NCI-H1694 (cell line): Measurements from ENCODE around the gene MAST4.

ENCODE experiments used
- DNase-seq: peaks from one replicate; lab custom pipeline; 2025; lab: John Stamatoyannopoulos, UW

Gene MAST4

GRCh38 chr5:66603881-66604280 is 7.7 kb downstream of the MAST4 start:
- DNase-seq, result no peak

GRCh38 chr5:66606713-66607112 is 10.5 kb downstream of the MAST4 start:
- DNase-seq, result no peak

- DNase-seq, result no peak
Measured at GRCh38 chr5:66608501-66608900, 12.3 kb downstream of the MAST4 start.

GRCh38 chr5:66609615-66610014 is 13.4 kb downstream of the MAST4 start:
- DNase-seq, result no peak

- no peak for DNase-seq
Measured at GRCh38 chr5:66612226-66612625, 16.0 kb downstream of the MAST4 start.

GRCh38 chr5:66615136-66615535 is 18.9 kb downstream of the MAST4 start:
- DNase-seq, result no peak

- DNase-seq, result no peak
Measured at GRCh38 chr5:66615894-66616293, 19.7 kb downstream of the MAST4 start.

- no peak for DNase-seq
Measured at GRCh38 chr5:66616520-66617225, 20.5 kb downstream of the MAST4 start.

- DNase-seq, result no peak
Measured at GRCh38 chr5:66617226-66617861, 21.2 kb downstream of the MAST4 start.

- no peak for DNase-seq
Measured at GRCh38 chr5:66617991-66618768, 22.0 kb downstream of the MAST4 start.

GRCh38 chr5:66620711-66621110 is 24.5 kb downstream of the MAST4 start:
- no peak for DNase-seq

- DNase-seq, result no peak
Measured at GRCh38 chr5:66621146-66621545, 25.0 kb downstream of the MAST4 start.

- DNase-seq, result no peak
Measured at GRCh38 chr5:66621736-66622135, 25.5 kb downstream of the MAST4 start.

GRCh38 chr5:66628561-66628960 is 32.4 kb downstream of the MAST4 start:
- no peak for DNase-seq

- no peak for DNase-seq
Measured at GRCh38 chr5:66629446-66629845, 33.3 kb downstream of the MAST4 start.

GRCh38 chr5:66633754-66634153 is 37.6 kb downstream of the MAST4 start:
- DNase-seq, result no peak

GRCh38 chr5:66634601-66635000 is 38.4 kb downstream of the MAST4 start:
- no peak for DNase-seq

GRCh38 chr5:66637994-66638393 is 41.8 kb downstream of the MAST4 start:
- DNase-seq, result no peak

- DNase-seq, result no peak
Measured at GRCh38 chr5:66639037-66639436, 42.8 kb downstream of the MAST4 start.

- no peak for DNase-seq
Measured at GRCh38 chr5:66642538-66642937, 46.3 kb downstream of the MAST4 start.

GRCh38 chr5:66643387-66643786 is 47.2 kb downstream of the MAST4 start:
- DNase-seq, result no peak

GRCh38 chr5:66644111-66644510 is 47.9 kb downstream of the MAST4 start:
- no peak for DNase-seq

GRCh38 chr5:66645039-66645438 is 48.8 kb downstream of the MAST4 start:
- no peak for DNase-seq
